ENCODE data around the gene TARBP2. TPM values are rescaled to one million over a fixed set of nuclear protein-coding genes. Genes with fewer than 3 reads are reported as not detected.

The TARBP2 gene
- total RNA-seq, 1 donor from 2014 or later, result 51.9 TPM

GRCh38 chr12:53502331-53502730, 1.2 kb downstream of the TARBP2 start:
- TF ChIP-seq CTCF (conservative IDR thresholded peaks at IDR 0.05; ENCODE audit: low read depth, low read length), result no peak
- peak overlapping the region; percentile 70 for H3K4me3 ChIP-seq (ENCODE audit: low read depth, low read length)
- DNase-seq (ENCODE audit: low read depth), result no peak

- H3K4me3 ChIP-seq (ENCODE audit: low read depth, low read length), result no peak overlapping the region
- DNase-seq (ENCODE audit: low read depth), result no peak
- TF ChIP-seq CTCF (conservative IDR thresholded peaks at IDR 0.05; ENCODE audit: low read depth, low read length), result no peak
Observed at GRCh38 chr12:53502983-53503728, 2.1 kb downstream of the TARBP2 start.

GRCh38 chr12:53504004-53504920, 3.2 kb downstream of the TARBP2 start:
- no peak for DNase-seq (ENCODE audit: low read depth)
- TF ChIP-seq CTCF (conservative IDR thresholded peaks at IDR 0.05; ENCODE audit: low read depth, low read length), result no peak
- H3K4me3 ChIP-seq (ENCODE audit: low read depth, low read length), result no peak overlapping the region

- no peak for DNase-seq (ENCODE audit: low read depth)
- no peak overlapping the region for H3K4me3 ChIP-seq (ENCODE audit: low read depth, low read length)
- TF ChIP-seq CTCF (conservative IDR thresholded peaks at IDR 0.05; ENCODE audit: low read depth, low read length), result no peak
Observed at GRCh38 chr12:53505086-53505485, 4.0 kb downstream of the TARBP2 start.

GRCh38 chr12:53505555-53506449, 4.7 kb downstream of the TARBP2 start:
- H3K4me3 ChIP-seq (ENCODE audit: low read depth, low read length), result no peak overlapping the region
- no peak for TF ChIP-seq CTCF (conservative IDR thresholded peaks at IDR 0.05; ENCODE audit: low read depth, low read length)
- no peak for DNase-seq (ENCODE audit: low read depth)

- TF ChIP-seq CTCF (conservative IDR thresholded peaks at IDR 0.05; ENCODE audit: low read depth, low read length), result no peak
- no peak overlapping the region for H3K4me3 ChIP-seq (ENCODE audit: low read depth, low read length)
- DNase-seq (ENCODE audit: low read depth), result no peak
Observed at GRCh38 chr12:53506450-53506785, 5.3 kb downstream of the TARBP2 start.
